Heart left ventricle (tissue), 16 donors: ENCODE results near the gene PANK3. TPM values are rescaled to one million over a fixed set of nuclear protein-coding genes. Genes with fewer than 3 reads are reported as not detected.
"Not testable (repeated sequence)": the region's sequence is repeated elsewhere in the genome, so short reads cannot be mapped to it uniquely, and the experiment has no call there.

Experiments used
- ATAC-seq, 4 donors: fragments of 200-7000 bp; cut with Tn5 transposase; one replicate each; pipeline ENCODE4 v1.9.1; 2020 to 2022; ENCODE audit warnings: moderate library complexity in 4 of 4, mild to moderate bottlenecking in 3 of 4, moderate number of reproducible peaks in 1 of 4
- DNase-seq, 5 donors: peaks; one replicate each; pipeline ENCODE4 v3.0.0-alpha.2; 2020
- H3K27ac ChIP-seq, 12 donors: fragments of 200-600 bp; sonication (generic) in 4 of 12; one replicate each; pipeline versions ENCODE4 v1.5.0 to v1.8.0; 2016 to 2022; ENCODE audit warnings: mild to moderate bottlenecking in 2 of 12
- H3K27me3 ChIP-seq, 9 donors: fragments of 200-600 bp; sonication (generic) in 2 of 9; one replicate each; pipeline versions ENCODE4 v1.5.1 to v1.8.0; 2016 to 2022; ENCODE audit warnings: mild to moderate bottlenecking in 3 of 9
- H3K36me3 ChIP-seq, 9 donors: fragments of 200-600 bp; sonication (generic) in 2 of 9; one replicate each; pipeline versions ENCODE4 v1.5.0 to v1.8.0; 2018 to 2022; ENCODE audit warnings: mild to moderate bottlenecking in 2 of 9
- H3K4me1 ChIP-seq, 12 donors: fragments of 200-600 bp; sonication (generic) in 4 of 12; one replicate each; pipeline versions ENCODE4 v1.5.0 to v1.8.0; 2016 to 2022; ENCODE audit warnings: mild to moderate bottlenecking in 3 of 12
- H3K4me3 ChIP-seq, 12 donors: fragments of 200-600 bp; sonication (generic) in 4 of 12; one replicate each; pipeline versions ENCODE4 v1.5.0 to v1.8.0; 2017 to 2022; ENCODE audit warnings: mild to moderate bottlenecking in 9 of 12, moderate library complexity in 4 of 12
- H3K9me3 ChIP-seq, 12 donors: fragments of 200-600 bp; sonication (generic) in 4 of 12; one replicate each; pipeline versions ENCODE4 v1.5.0 to v1.8.0; 2016 to 2022; ENCODE audit warnings: mild to moderate bottlenecking in 1 of 12
- POLR2A ChIP-seq, 2 donors: fragments of 450-650 bp; IDR thresholded peaks; one replicate each; pipeline ENCODE4 v1.6.1; 2017; ENCODE audit warnings: antibody characterized with exemption in 2 of 2, mild to moderate bottlenecking in 2 of 2, moderate library complexity in 2 of 2
- WGBS, 4 donors: extraction: QIAGEN DNeasy Blood & Tissue Kit in 2 of 4; methylation state at CpG; one replicate each; pipeline versions ENCODE4 v1.1.5 to v1.1.7; 2013 to 2018; 5-methylcytosine and 5-hydroxymethylcytosine counted together
- intact Hi-C, 10 donors: fragments of 100-400 bp; cut with DNase I; formaldehyde crosslinking; loops; one replicate each; pipeline versions ENCODE4 v1.11.1 to v1.14.2; 2022
- polyA plus RNA-seq, 2 donors: library from polyadenylated mRNA; stranded (reverse); fragments of 200-250 nt; gene quantifications; one replicate each; pipeline ENCODE4 v1.2.3, GENCODE V29; 2013
- total RNA-seq, 9 donors: library from RNA; depleted of rRNA in 2 of 9; stranded (reverse); fragments of >200 nt in 2 of 9; fragmentation: NEBNext Ultra II Directional in 3 of 9; extraction: Animal tissue kit (Norgen Biotek cat#: 25700) in 3 of 9; gene quantifications; one replicate each; pipeline versions ENCODE4 v1.1.0 to v1.2.4, GENCODE V29; 2016 to 2023
- TF ChIP-seq, protein P1 (sequence below), 12 donors: fragments of 200-600 bp; sonication (generic) in 4 of 12; IDR thresholded peaks; one replicate each; pipeline versions ENCODE4 v1.5.0 to v1.8.0; 2018 to 2022; ENCODE audit warnings: antibody characterized with exemption in 12 of 12, mild to moderate bottlenecking in 5 of 12
- donor health status: ischemic (EF 13 %, LVEDD 7.1; RV severe dilation, severe dysfunction).
- donor health status: healthy with polysubstance abuse.
- donor health status: DM: no; HTN: yes; CAD: no.
- donor health status: DM: no; HTN: no; CAD: no.
- donor health status: ischemic (EF 25% LVEDD 6.9; RV normal size, moderate dysfunction).
- donor health status: ischemic (EF 25% LVEDD 5.7; RV mildly dilated, moderate dysfunction).
- donor health status: healthy.
- donor health status: DM: yes; HTN: yes; CAD: no.
- donor health status: ischemic (EF 35%, LVEDD 5.7; RV mildly dilated, moderate dysfunction).
- donor health status: nonischemic (EF 11% LVEDD 7.7; RV severe dilation, severe dysfunction).
- donor health status: DM: yes; HTN: yes; CAD: no.
- donor health status: PGD.
- donor health status: ischemic (EF 29% LVEDD 5.4; RV normal size, mild dysfunction).
- donor health status: nonischemic (EF 23%, LVEDD 6.1; RV moderate dilation, normal function).

PANK3 gene
- total and polyA plus RNA-seq, 11 donors: 3.8 to 45.4 (median 28.1) TPM

DNA sequence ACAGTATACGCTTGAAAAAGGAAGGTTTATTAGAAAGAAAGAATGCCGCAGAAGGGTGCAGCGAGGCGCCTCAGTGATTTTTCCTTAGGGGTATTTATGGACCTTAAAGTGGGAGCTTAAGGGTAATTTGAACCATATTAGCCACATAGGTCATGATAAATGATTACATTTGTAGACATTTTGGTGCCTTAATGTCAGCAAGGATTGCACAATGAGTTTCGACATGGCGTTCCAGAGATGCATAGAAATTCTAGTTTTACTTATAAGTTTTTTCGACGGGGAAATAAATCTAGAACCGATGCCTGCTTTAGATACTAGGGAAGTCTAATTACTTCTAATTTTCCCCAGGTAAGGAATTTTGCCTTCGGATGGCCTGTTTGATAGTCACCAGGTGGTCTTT, 20.7 kb upstream of the PANK3 start:
- WGBS, 4 donors: 94 to 96% (median 95%) methylated on average over 10 of the region's 10 CpGs
- TF ChIP-seq POLR2A (IDR thresholded peaks at IDR 0.05): no peak
- TF ChIP-seq, protein P1, sequence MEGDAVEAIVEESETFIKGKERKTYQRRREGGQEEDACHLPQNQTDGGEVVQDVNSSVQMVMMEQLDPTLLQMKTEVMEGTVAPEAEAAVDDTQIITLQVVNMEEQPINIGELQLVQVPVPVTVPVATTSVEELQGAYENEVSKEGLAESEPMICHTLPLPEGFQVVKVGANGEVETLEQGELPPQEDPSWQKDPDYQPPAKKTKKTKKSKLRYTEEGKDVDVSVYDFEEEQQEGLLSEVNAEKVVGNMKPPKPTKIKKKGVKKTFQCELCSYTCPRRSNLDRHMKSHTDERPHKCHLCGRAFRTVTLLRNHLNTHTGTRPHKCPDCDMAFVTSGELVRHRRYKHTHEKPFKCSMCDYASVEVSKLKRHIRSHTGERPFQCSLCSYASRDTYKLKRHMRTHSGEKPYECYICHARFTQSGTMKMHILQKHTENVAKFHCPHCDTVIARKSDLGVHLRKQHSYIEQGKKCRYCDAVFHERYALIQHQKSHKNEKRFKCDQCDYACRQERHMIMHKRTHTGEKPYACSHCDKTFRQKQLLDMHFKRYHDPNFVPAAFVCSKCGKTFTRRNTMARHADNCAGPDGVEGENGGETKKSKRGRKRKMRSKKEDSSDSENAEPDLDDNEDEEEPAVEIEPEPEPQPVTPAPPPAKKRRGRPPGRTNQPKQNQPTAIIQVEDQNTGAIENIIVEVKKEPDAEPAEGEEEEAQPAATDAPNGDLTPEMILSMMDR (IDR thresholded peaks at IDR 0.05): no peak
- intact Hi-C loops: no loop called here
- Histone ChIP-seq H3K27me3 (no peaks in the 10 kb centered on the region), H3K4me3 (no peak overlapping the region), H3K27ac (no peak overlapping the region), H3K4me1 (no peaks in the 10 kb centered on the region), H3K36me3 (no peaks in the 10 kb centered on the region), H3K9me3 (no peaks in the 10 kb centered on the region)
- no peak for ATAC-seq
- DNase-seq: no peak

DNA sequence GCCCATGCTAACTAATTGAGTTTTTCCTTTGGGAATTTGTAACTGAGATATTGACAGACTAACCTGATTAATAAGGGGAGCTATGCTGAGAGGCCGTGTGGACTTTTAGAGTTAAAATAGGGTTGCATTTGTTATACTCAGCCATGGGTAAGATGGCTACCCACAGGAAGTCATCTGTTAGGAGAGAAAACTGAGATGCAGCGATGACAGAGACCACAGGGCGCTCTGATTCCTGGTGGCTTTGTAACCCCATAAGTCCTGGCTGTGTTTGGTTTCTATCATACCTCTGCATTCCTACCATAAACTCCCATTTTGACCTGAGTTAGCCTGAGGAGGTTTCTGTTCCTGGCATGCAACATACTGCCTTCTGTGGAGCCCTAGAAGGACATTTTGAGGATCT, 19.5 kb upstream of the PANK3 start:
- no peak for TF ChIP-seq POLR2A (IDR thresholded peaks at IDR 0.05)
- TF ChIP-seq, protein P1 (IDR thresholded peaks at IDR 0.05): no peak
- no peak overlapping the region for H3K4me3 ChIP-seq
- no peak for ATAC-seq
- no peaks in the 10 kb centered on the region for H3K27me3 ChIP-seq
- no peaks in the 10 kb centered on the region for H3K4me1 ChIP-seq
- H3K36me3 ChIP-seq: no peaks in the 10 kb centered on the region
- intact Hi-C loops: no loop called here
- no peak overlapping the region for H3K27ac ChIP-seq
- no peak for DNase-seq
- 71 to 86% (median 75%) methylated on average over 3 of the region's 3 CpGs for WGBS, 4 donors
- no peaks in the 10 kb centered on the region for H3K9me3 ChIP-seq

DNA sequence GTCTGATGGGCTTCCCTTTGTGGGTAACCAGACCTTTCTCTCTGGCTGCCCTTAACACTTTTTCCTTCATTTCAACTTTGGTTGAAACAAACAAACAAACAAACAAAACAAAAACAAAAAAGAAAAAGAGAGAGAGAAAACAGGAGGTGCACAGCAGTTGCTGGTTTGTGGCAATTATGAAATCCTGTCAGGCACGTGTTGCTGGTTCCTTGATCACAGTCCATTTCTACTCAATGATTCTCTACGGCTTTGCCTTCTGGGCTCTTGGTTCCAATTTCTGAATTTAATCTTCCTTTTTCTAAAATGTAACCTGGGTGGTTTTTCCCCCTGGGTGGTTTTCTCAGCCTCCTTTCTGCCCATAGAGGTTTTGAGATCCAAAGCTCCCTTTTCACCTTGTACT, 17.8 kb upstream of the PANK3 start:
- TF ChIP-seq POLR2A (IDR thresholded peaks at IDR 0.05): no peak
- TF ChIP-seq, protein P1 (IDR thresholded peaks at IDR 0.05): no peak
- no peaks in the 10 kb centered on the region for H3K4me1 ChIP-seq
- no peaks in the 10 kb centered on the region for H3K9me3 ChIP-seq
- DNase-seq (no peak), ATAC-seq (no peak)
- no peak overlapping the region for H3K4me3 ChIP-seq
- intact Hi-C loops: no loop called here
- no peak overlapping the region for H3K27ac ChIP-seq
- no peaks in the 10 kb centered on the region for H3K36me3 ChIP-seq
- WGBS, 4 donors: 54 to 75% (median 73%) methylated on average over 2 of the region's 2 CpGs
- H3K27me3 ChIP-seq: no peaks in the 10 kb centered on the region

DNA sequence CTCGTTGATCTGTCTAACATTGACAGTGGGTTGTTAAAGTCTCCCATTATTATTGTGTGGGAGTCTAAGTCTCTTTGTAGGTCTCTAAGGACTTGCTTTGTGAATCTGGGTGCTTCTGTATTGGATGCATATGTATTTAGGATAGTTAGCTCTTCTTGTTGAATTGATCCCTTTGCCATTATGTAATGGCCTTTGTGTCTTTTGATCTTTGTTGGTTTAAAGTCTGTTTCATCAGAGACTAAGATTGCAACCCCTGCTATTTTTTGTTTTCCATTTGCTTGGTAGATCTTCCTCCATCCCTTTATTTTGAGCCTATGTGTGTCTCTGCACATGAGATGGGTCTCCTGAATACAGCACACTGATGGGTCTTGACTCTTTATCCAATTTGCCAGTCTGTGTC, 17.0 kb upstream of the PANK3 start:
- H3K4me3 ChIP-seq, H3K9me3 ChIP-seq, ATAC-seq, H3K36me3 ChIP-seq, intact Hi-C loops, DNase-seq, H3K4me1 ChIP-seq, H3K27ac ChIP-seq, H3K27me3 ChIP-seq: not testable (repeated sequence)
- 82 to 94% (median 84%) methylated on average over 1 of the region's 1 CpG for WGBS, 4 donors

DNA sequence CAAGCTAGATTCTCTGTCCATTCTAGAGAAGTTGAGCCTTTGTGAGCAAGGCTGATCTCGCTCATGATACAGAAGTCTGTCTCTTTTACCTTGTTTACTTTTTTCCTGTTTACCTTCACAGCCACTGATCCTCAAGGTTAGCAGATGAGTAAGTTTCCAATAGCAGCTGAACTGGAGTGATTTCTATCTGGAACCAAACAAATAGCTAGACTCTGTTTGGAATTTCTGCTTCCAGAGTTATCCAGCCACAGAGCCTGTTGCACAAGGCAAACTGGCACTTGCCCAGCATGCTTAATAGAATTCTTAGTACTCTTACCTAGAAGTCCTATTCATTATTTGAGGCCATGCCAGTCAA, 12.8 kb upstream of the PANK3 start:
- H3K4me1 ChIP-seq: no peaks in the 10 kb centered on the region
- DNase-seq (no peak), ATAC-seq (no peak)
- 91 to 99% (median 95%) methylated on average over 1 of the region's 1 CpG for WGBS, 4 donors
- no peaks in the 10 kb centered on the region for H3K9me3 ChIP-seq
- no peak overlapping the region for H3K4me3 ChIP-seq
- H3K36me3 ChIP-seq: no peaks in the 10 kb centered on the region
- no peak overlapping the region for H3K27ac ChIP-seq
- intact Hi-C loops: no loop called here
- TF ChIP-seq, protein P1 (IDR thresholded peaks at IDR 0.05): no peak
- no peak for TF ChIP-seq POLR2A (IDR thresholded peaks at IDR 0.05)
- H3K27me3 ChIP-seq: peaks cover 0 to 9% (median 0%) of the 10 kb centered on the region in 9 donors
